Measurements from ENCODE around the gene CBR1.
"Not testable (repeated sequence)": the region's sequence is repeated elsewhere in the genome, so short reads cannot be mapped to it uniquely, and the experiment has no call there.

The CBR1 gene

DNA sequence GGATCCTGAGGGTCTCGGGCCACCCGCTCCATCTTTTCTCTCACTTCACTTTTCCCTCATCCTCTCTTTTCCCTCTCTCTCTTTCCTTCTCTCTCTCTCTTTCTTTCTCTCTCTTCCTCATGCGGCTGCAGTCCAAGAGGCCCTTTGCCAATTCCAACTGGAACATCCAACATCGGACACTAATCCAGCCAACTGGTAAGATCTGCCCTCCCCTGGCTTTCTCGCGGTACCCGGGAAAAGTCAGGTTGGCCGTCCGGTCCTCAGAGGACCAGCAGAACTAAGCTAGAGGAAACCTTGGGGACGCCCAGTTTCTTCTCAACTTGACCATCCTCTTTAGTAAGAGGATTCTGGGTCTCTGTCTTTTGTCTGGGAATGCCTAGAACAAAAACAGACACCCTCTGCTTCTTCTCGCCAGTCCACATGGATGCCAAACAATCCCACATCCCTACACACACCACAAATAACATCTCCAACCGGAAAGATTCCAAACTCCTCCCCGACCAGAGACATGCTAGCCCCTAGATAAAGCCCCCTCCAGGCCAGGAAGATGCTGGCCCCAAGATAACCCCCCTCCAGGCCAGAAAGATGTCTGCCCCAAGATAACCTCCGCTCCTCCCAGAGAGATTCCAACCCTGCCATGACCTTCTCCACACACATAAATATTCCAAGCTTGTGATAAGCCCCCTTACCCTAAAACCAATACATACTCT is 6.3 kb upstream of the CBR1 start:
- H3K4me3 Mint-ChIP-seq = no peak overlapping the region
- H3K27me3 Mint-ChIP-seq (ENCODE audit: low read depth) = no peaks in the 10 kb centered on the region
- no peak overlapping the region for H3K27ac Mint-ChIP-seq
- H3K36me3 Mint-ChIP-seq (ENCODE audit: low read depth) = peaks cover 2% of the 10 kb centered on the region
- peaks cover 15% of the 10 kb centered on the region for H3K4me1 Mint-ChIP-seq (ENCODE audit: low read depth)
- H3K9me3 Mint-ChIP-seq = no peaks in the 10 kb centered on the region

GRCh38 chr21:36064085-36064460 is 5.8 kb upstream of the CBR1 start:
- H3K9me3 Mint-ChIP-seq = peaks cover 4% of the 10 kb centered on the region
- no peaks in the 10 kb centered on the region for H3K27me3 Mint-ChIP-seq (ENCODE audit: low read depth)
- no peak overlapping the region for H3K27ac Mint-ChIP-seq
- H3K4me1 Mint-ChIP-seq (ENCODE audit: low read depth) = peaks cover 11% of the 10 kb centered on the region
- H3K36me3 Mint-ChIP-seq (ENCODE audit: low read depth) = peaks cover 5% of the 10 kb centered on the region
- H3K4me3 Mint-ChIP-seq = no peak overlapping the region

GRCh38 chr21:36065497-36066036 is 4.3 kb upstream of the CBR1 start:
- Mint-ChIP-seq H3K36me3 (ENCODE audit: low read depth) (peaks cover 11% of the 10 kb centered on the region), H3K27ac (no peak overlapping the region), H3K27me3 (ENCODE audit: low read depth) (no peaks in the 10 kb centered on the region), H3K9me3 (peaks cover 9% of the 10 kb centered on the region), H3K4me1 (ENCODE audit: low read depth) (peaks cover 18% of the 10 kb centered on the region), H3K4me3 (no peak overlapping the region)

DNA sequence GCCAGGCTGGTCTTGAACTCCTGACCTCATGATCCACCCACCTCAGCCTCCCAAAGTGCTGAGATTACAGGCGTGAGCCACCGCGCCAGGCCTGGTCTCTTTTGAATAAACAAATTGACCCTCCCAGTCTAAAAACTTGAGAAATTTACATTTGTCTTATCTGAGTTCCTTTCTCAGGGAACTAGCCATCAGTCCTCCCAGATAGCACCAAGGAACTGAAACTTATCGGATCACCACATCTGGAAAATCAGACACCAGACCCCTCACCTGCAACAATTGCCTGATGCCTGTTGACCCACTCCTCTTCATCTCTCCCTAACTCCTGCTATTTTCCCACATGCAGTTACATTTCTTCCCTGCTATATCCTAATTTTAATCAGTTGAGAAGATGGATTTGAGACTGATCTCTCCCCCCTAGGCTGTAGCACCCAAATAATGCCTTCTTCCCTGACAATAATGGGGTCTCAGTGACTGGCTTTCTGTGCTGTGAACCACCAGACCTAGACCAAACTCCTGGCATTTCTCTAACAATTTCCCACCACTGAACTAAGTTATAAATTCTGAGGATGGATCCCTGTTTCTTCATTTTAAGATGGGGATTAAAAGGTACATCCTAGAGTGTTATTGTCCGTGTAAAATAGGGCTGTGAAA is 951 bp upstream of the CBR1 start:
- no peak overlapping the region for H3K27ac Mint-ChIP-seq

GRCh38 chr21:36070999-36071398 is 1.2 kb downstream of the CBR1 start:
- Mint-ChIP-seq H3K4me1 (ENCODE audit: low read depth) (peaks cover 30% of the 10 kb centered on the region), H3K27me3 (ENCODE audit: low read depth) (no peaks in the 10 kb centered on the region), H3K27ac (peak overlapping the region; percentile 46), H3K9me3 (peaks cover 9% of the 10 kb centered on the region), H3K36me3 (ENCODE audit: low read depth) (peaks cover 28% of the 10 kb centered on the region), H3K4me3 (peak overlapping the region; percentile 91)

More for the DNA sequence above, 951 bp upstream of the CBR1 start:
- Mint-ChIP-seq H3K4me3 (no peak overlapping the region), H3K27me3 (ENCODE audit: low read depth) (no peaks in the 10 kb centered on the region), H3K36me3 (ENCODE audit: low read depth) (peaks cover 27% of the 10 kb centered on the region), H3K9me3 (peaks cover 9% of the 10 kb centered on the region), H3K4me1 (ENCODE audit: low read depth) (peaks cover 30% of the 10 kb centered on the region)

DNA sequence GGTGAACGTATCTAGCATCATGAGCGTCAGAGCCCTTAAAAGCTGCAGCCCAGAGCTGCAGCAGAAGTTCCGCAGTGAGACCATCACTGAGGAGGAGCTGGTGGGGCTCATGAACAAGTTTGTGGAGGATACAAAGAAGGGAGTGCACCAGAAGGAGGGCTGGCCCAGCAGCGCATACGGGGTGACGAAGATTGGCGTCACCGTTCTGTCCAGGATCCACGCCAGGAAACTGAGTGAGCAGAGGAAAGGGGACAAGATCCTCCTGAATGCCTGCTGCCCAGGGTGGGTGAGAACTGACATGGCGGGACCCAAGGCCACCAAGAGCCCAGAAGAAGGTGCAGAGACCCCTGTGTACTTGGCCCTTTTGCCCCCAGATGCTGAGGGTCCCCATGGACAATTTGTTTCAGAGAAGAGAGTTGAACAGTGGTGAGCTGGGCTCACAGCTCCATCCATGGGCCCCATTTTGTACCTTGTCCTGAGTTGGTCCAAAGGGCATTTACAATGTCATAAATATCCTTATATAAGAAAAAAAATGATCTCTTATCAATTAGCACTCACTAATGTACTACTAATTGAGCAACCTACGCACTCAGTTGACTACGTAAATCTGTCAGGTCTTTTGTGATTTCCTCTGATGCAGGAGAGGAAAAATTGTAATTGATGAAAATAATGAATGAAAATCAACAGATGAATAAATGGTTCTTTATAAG is 2.8 kb downstream of the CBR1 start:
- peaks cover 9% of the 10 kb centered on the region for H3K9me3 Mint-ChIP-seq
- H3K27ac Mint-ChIP-seq = no peak overlapping the region
- H3K27me3 Mint-ChIP-seq (ENCODE audit: low read depth) = no peaks in the 10 kb centered on the region
- H3K4me3 Mint-ChIP-seq = peak overlapping the region; percentile 41
- peaks cover 38% of the 10 kb centered on the region for H3K4me1 Mint-ChIP-seq (ENCODE audit: low read depth)
- H3K36me3 Mint-ChIP-seq (ENCODE audit: low read depth) = peaks cover 30% of the 10 kb centered on the region

DNA sequence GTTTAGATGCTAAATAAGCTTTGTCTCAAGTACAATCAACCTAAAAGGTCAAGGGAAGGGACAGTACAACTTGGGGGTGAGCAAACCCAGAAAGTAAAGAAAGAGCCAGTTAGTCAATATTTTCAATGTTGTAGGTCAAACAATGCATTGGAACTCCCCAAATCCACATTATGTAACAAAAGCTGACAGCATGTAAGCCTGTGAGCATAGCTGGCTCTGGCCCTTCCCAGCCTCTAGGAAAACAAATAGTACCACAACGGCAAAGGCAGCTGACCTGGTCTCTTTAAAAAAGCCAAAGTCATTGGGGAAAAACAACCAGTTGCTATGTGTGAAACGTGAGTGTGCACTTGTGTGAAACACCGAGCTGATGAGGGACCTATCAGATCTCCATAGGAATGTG is 3.4 kb downstream of the CBR1 start:
- H3K27ac Mint-ChIP-seq = no peak overlapping the region
- H3K27me3 Mint-ChIP-seq (ENCODE audit: low read depth) = no peaks in the 10 kb centered on the region
- H3K36me3 Mint-ChIP-seq (ENCODE audit: low read depth) = peaks cover 30% of the 10 kb centered on the region
- peaks cover 40% of the 10 kb centered on the region for H3K4me1 Mint-ChIP-seq (ENCODE audit: low read depth)
- peaks cover 9% of the 10 kb centered on the region for H3K9me3 Mint-ChIP-seq
- H3K4me3 Mint-ChIP-seq = no peak overlapping the region

- H3K27me3 Mint-ChIP-seq (ENCODE audit: low read depth); H3K27ac Mint-ChIP-seq; H3K9me3 Mint-ChIP-seq; H3K4me3 Mint-ChIP-seq: not testable (repeated sequence)
- H3K4me1 Mint-ChIP-seq (ENCODE audit: low read depth) = peaks cover 47% of the 10 kb centered on the region
- peaks cover 33% of the 10 kb centered on the region for H3K36me3 Mint-ChIP-seq (ENCODE audit: low read depth)
Observed at GRCh38 chr21:36073911-36074310, 4.1 kb downstream of the CBR1 start.

DNA sequence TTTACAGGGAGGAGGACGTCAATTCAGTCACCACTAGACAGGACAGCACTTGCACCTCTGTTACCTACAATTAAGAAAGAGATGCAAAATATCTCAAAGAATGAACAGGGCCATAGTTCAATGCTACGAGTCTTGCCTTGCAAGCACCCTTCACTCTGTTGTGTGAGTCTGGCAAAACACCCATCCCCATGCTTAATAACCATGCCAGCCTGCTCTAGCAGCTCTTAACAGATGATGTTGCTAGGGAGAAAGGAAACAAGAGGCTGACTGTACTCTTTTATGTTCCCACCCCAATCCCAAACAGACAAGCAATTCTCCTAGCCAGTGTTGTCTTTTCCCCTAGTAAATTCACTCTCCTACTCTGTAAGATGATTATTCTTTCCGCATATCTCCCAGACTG is 5.3 kb downstream of the CBR1 start:
- peaks cover 35% of the 10 kb centered on the region for H3K36me3 Mint-ChIP-seq (ENCODE audit: low read depth)
- H3K27ac Mint-ChIP-seq = no peak overlapping the region
- H3K4me3 Mint-ChIP-seq = no peak overlapping the region
- H3K27me3 Mint-ChIP-seq (ENCODE audit: low read depth) = no peaks in the 10 kb centered on the region
- H3K9me3 Mint-ChIP-seq = peaks cover 14% of the 10 kb centered on the region
- peaks cover 54% of the 10 kb centered on the region for H3K4me1 Mint-ChIP-seq (ENCODE audit: low read depth)

DNA sequence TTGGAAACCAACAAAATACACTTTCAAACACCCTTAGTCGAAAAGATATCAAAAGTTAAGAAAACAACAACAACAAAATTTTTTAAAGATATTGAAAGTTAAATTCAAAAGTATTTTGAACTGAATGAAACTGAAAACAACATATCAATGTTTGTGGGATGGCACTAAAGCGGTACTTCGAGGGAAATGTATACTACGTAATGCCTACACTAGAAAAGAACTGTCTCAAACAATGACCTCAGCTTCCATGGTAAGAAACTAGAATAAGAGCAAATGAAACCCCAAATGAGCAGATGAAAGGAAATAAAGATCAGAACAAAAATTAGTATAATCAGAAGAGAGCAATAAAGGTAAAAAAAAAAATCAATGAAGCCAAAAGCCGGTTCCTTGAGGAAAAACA is 6.1 kb downstream of the CBR1 start:
- no peaks in the 10 kb centered on the region for H3K27me3 Mint-ChIP-seq (ENCODE audit: low read depth)
- H3K4me3 Mint-ChIP-seq = no peak overlapping the region
- peaks cover 14% of the 10 kb centered on the region for H3K9me3 Mint-ChIP-seq
- peaks cover 46% of the 10 kb centered on the region for H3K4me1 Mint-ChIP-seq (ENCODE audit: low read depth)
- peaks cover 34% of the 10 kb centered on the region for H3K36me3 Mint-ChIP-seq (ENCODE audit: low read depth)
- peak overlapping the region; percentile 41 for H3K27ac Mint-ChIP-seq

- Mint-ChIP-seq H3K27me3 (ENCODE audit: low read depth) (no peaks in the 10 kb centered on the region), H3K36me3 (ENCODE audit: low read depth) (peaks cover 25% of the 10 kb centered on the region), H3K4me1 (ENCODE audit: low read depth) (peaks cover 36% of the 10 kb centered on the region), H3K4me3 (no peak overlapping the region), H3K27ac (peak overlapping the region; percentile 69), H3K9me3 (peaks cover 14% of the 10 kb centered on the region)
Observed at GRCh38 chr21:36076878-36077655, 7.2 kb downstream of the CBR1 start.

- peaks cover 18% of the 10 kb centered on the region for H3K36me3 Mint-ChIP-seq (ENCODE audit: low read depth)
- no peak overlapping the region for H3K27ac Mint-ChIP-seq
- no peak overlapping the region for H3K4me3 Mint-ChIP-seq
- peaks cover 33% of the 10 kb centered on the region for H3K4me1 Mint-ChIP-seq (ENCODE audit: low read depth)
- H3K27me3 Mint-ChIP-seq (ENCODE audit: low read depth) = no peaks in the 10 kb centered on the region
- peaks cover 14% of the 10 kb centered on the region for H3K9me3 Mint-ChIP-seq
Observed at GRCh38 chr21:36077758-36078157, 7.9 kb downstream of the CBR1 start.

- H3K27me3 Mint-ChIP-seq (ENCODE audit: low read depth) = no peaks in the 10 kb centered on the region
- peak overlapping the region; percentile 74 for H3K4me3 Mint-ChIP-seq
- peaks cover 31% of the 10 kb centered on the region for H3K4me1 Mint-ChIP-seq (ENCODE audit: low read depth)
- peaks cover 14% of the 10 kb centered on the region for H3K9me3 Mint-ChIP-seq
- peak overlapping the region; percentile 95 for H3K27ac Mint-ChIP-seq
- peaks cover 18% of the 10 kb centered on the region for H3K36me3 Mint-ChIP-seq (ENCODE audit: low read depth)
Observed at GRCh38 chr21:36079010-36079649, 9.3 kb downstream of the CBR1 start.

GRCh38 chr21:36079671-36080070 is 9.8 kb downstream of the CBR1 start:
- Mint-ChIP-seq H3K27ac (peak overlapping the region; percentile 95), H3K4me3 (peak overlapping the region; percentile 74), H3K27me3 (ENCODE audit: low read depth) (no peaks in the 10 kb centered on the region), H3K36me3 (ENCODE audit: low read depth) (peaks cover 18% of the 10 kb centered on the region), H3K4me1 (ENCODE audit: low read depth) (peaks cover 31% of the 10 kb centered on the region), H3K9me3 (peaks cover 14% of the 10 kb centered on the region)
